Epithelial cell of esophagus (primary cell): Measurements from ENCODE around the gene LPP.

ENCODE experiments used
- DNase-seq: peaks from one replicate; pipeline ENCODE4 v3.0.0; 2010; ENCODE audit warnings: low read depth
- H3K4me3 ChIP-seq: 2 replicates; pipeline ENCODE4 v1.5.1; 2011; ENCODE audit warnings: mild to moderate bottlenecking, low read length, control low read depth
- TF ChIP-seq, protein P1 (sequence below): IDR thresholded peaks from 2 replicates; pipeline ENCODE4 v1.5.1; 2011; ENCODE audit warnings: low read depth, mild to moderate bottlenecking, low read length, control low read depth, inconsistent platforms; ENCODE audit not compliant: insufficient read depth; ENCODE audit errors: missing control alignments

Gene LPP

DNA sequence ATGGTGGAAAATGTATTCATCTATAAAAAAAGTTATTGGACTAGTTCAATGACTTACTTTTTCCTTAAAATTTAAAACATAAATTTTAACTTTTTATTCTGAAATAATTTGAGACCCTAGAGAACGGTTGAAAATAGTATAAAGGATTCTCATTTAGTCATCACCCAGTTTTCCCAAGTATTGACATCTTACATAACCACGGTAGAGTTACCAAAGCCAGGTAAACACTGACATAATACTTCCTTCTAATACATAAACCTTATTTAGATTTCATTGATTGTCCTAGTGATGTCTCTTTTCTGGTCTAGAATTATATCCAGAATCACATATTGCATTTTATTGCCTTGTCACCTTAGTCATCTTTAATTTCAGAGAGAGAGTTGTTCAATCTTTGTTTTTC, 319.1 kb downstream of the LPP start:
- TF ChIP-seq, protein P1, sequence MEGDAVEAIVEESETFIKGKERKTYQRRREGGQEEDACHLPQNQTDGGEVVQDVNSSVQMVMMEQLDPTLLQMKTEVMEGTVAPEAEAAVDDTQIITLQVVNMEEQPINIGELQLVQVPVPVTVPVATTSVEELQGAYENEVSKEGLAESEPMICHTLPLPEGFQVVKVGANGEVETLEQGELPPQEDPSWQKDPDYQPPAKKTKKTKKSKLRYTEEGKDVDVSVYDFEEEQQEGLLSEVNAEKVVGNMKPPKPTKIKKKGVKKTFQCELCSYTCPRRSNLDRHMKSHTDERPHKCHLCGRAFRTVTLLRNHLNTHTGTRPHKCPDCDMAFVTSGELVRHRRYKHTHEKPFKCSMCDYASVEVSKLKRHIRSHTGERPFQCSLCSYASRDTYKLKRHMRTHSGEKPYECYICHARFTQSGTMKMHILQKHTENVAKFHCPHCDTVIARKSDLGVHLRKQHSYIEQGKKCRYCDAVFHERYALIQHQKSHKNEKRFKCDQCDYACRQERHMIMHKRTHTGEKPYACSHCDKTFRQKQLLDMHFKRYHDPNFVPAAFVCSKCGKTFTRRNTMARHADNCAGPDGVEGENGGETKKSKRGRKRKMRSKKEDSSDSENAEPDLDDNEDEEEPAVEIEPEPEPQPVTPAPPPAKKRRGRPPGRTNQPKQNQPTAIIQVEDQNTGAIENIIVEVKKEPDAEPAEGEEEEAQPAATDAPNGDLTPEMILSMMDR, result no peak
- DNase-seq, result no peak
- no peak overlapping the region for H3K4me3 ChIP-seq

DNA sequence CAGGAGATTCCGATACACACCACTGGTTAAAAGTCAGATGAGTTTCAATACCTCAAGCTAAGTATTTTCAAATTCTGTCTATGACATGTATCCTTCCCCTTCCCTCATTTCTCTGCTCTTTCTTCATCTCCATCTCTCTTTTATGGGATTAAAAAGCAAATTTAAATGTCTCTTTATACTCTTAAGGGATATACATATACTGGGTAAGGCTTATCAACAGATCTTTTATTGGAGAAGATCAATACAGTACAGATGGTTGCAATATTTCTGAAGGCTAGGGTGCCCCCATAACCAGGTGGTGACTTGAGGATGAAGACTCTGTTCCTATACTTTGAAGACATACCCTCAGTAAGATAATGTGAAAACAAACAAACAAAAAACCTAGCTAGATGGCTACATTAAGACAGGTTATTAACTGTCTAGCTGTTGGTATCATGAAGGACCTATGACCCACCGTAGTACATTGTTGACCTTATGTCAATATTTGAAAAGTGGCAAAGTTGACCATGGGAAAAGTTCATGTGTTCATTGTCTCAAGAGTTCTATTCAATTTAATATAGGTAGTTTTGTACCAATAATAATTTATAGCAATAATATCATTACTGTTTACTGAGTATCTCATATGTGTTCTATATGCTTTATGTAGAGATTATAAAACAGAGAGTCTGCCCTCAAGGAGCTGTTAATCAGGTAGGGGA, 319.8 kb downstream of the LPP start:
- no peak for DNase-seq
- H3K4me3 ChIP-seq, result no peak overlapping the region
- TF ChIP-seq, protein P1, result no peak

DNA sequence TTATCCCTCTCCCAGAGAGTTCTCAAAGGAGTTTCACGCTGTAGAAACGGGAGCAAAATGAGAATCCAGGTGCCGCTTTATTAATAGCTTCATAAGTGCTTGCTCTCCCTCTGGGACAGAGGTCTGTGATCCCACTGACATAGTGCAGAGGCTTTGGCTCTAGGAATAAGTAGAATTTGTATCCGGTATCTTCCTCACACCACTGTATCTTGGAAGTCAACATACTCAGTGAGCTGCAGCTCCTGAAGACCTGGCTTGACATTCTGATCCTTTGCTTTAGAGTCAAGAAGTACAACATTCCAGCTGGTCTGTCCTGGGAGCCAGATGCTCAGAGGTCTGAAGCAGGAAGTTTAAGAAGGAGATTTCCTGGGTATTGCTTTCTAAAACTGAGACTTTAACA, 323.0 kb downstream of the LPP start:
- no peak overlapping the region for H3K4me3 ChIP-seq
- TF ChIP-seq, protein P1, result no peak
- DNase-seq, result no peak

DNA sequence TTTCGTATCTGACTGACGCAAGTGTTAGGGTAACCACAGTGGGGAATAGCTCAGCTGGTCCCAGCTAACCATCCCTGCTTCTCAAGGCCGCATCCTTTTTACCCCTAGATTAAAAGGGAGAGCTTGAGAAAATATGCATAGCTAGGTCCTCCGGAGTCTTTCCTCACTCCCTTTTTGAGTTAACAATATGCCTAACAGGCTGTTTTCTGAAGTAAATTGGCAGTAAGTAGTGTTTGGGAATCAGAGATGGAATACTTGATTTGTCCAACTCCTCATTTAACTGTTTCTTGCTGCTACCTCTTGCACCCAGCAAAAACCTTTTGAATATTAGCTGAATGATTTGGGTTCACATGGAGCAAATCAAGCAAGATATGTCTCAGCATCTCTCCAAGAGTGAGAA, 326.1 kb downstream of the LPP start:
- TF ChIP-seq, protein P1, result no peak
- H3K4me3 ChIP-seq, result no peak overlapping the region
- DNase-seq, result no peak

DNA sequence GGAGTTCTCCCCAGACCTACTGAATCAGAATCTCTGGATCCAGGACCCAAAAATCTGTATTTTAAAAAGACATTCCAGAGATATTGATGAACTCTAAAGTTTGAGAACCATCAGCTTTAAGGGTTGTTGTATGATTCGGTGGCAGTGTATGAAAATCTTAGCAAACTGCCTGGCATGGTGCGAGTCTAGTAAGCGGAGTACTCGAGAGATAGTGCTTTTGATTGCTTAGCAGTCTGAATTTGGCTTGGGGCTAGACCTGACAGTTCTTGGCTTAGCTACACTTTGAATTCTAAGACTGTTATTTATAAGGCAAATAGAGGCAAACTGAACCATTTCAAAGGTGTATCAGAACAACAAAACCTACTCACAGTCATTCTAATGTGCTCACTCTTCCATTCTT, 329.0 kb downstream of the LPP start:
- TF ChIP-seq, protein P1, result no peak
- no peak for DNase-seq
- no peak overlapping the region for H3K4me3 ChIP-seq

DNA sequence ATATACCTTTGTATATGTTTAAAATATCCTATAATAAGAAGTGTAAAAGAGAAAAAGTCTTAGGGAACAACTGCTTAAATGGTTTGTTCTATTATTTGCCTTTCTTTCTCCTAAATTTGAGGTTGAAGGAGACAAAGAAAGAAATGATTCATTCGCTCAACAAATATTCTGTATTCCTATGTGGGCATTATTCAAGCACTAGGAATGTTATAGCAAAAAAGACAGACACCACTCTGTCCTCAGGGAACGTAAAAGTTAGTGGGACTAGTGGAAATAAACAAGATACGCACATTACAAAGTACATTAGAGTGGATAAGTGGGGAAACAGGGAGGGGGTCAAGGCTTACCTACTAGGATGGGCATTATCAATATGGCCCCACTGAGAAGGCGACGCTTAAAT, 332.2 kb downstream of the LPP start:
- TF ChIP-seq, protein P1, result no peak
- DNase-seq, result peak; percentile 31

DNA sequence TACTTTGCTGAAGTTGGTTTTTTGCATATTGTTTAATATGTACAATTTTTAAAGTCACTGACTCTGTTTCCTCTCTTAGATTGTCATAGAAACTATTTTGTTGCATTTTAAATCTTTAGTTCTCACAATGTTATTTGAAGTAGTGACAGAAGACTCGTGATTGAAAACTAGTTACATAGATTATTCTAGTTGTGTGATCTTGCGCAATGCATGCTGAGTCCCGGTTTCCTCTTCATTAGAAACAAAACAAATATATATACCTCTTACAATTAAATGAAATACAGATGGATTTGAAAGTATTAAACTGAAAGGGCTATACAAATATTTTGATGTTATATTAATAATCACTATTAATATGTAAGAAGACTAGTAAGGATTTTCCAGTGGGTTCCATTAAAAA, 333.0 kb downstream of the LPP start:
- TF ChIP-seq, protein P1, result no peak
- H3K4me3 ChIP-seq, result no peak overlapping the region
- DNase-seq, result peak; percentile 11

More for the DNA sequence above, 332.2 kb downstream of the LPP start:
- no peak overlapping the region for H3K4me3 ChIP-seq
